ENCODE measurements around the gene LRRFIP1. TPM values are rescaled to one million over a fixed set of nuclear protein-coding genes. Genes with fewer than 3 reads are reported as not detected.

Gene LRRFIP1
- total RNA-seq, 2 experiments from 2014 or later: 157 to 161 TPM

- Mint-ChIP-seq H3K27me3 (no peaks in the 10 kb centered on the region), H3K4me1 (ENCODE audit: low read depth) (peaks cover 12% of the 10 kb centered on the region), H3K36me3 (ENCODE audit: low read depth) (no peaks in the 10 kb centered on the region), H3K4me3 (no peak overlapping the region), H3K9me3 (no peaks in the 10 kb centered on the region), H3K27ac (no peak overlapping the region)
- peaks cover 12% of the 10 kb centered on the region for H3K4me1 ChIP-seq (ENCODE audit: insufficient read depth, low read length)
- ATAC-seq (ENCODE audit: poor library complexity) (peak; percentile 55), DNase-seq (peak in 2 of 14 experiments; percentile 20 to 26)
- CTCF ChIA-PET: interaction anchor here (0.5 kb wide), 1 partner anchor 26 kb away, joined by 3 read pairs; no protein-coding TSS in a partner anchor
- H3K9me3 ChIP-seq (ENCODE audit: control insufficient read depth in 1 of 2, insufficient read depth in 1 of 2, low read length in 2 of 2): no peaks in the 10 kb centered on the region
- TF ChIP-seq CTCF (IDR thresholded peaks at IDR 0.05): no peak
- intact Hi-C loops (cut with DNase I, micrococcal nuclease): no loop called here
- no peaks in the 10 kb centered on the region for H3K36me3 ChIP-seq (ENCODE audit: insufficient read depth, low read length)
- no peak overlapping the region for H3K4me3 ChIP-seq (ENCODE audit: low read length)
- no peak overlapping the region for H3K27ac ChIP-seq (ENCODE audit: low read depth in 1 of 2, low read length in 2 of 2)
- POLR2A ChIA-PET: interaction anchor here (1.5 kb wide), 1 partner anchor 12 kb away, joined by 3 read pairs; no protein-coding TSS in a partner anchor
- H3K27me3 ChIP-seq (ENCODE audit: control insufficient read depth in 1 of 2, insufficient read depth in 2 of 2, low read length in 2 of 2): no peaks in the 10 kb centered on the region
These were observed 36.1 kb upstream of the LRRFIP1 start for GRCh38 chr2:237591141-237591881.

GRCh38 chr2:237592425-237592980 lies 34.9 kb upstream of the LRRFIP1 start:
- Mint-ChIP-seq H3K27me3 (no peaks in the 10 kb centered on the region), H3K27ac (no peak overlapping the region), H3K9me3 (no peaks in the 10 kb centered on the region), H3K4me3 (no peak overlapping the region), H3K36me3 (ENCODE audit: low read depth) (no peaks in the 10 kb centered on the region), H3K4me1 (ENCODE audit: low read depth) (peaks cover 12% of the 10 kb centered on the region)
- ChIA-PET POLR2A (no interaction called here), CTCF (interaction anchor here (0.7 kb wide), 1 partner anchor 106 kb away, joined by 3 read pairs; no protein-coding TSS in a partner anchor)
- H3K27ac ChIP-seq (ENCODE audit: low read depth in 1 of 2, low read length in 2 of 2): no peak overlapping the region
- H3K27me3 ChIP-seq (ENCODE audit: control insufficient read depth in 1 of 2, insufficient read depth in 2 of 2, low read length in 2 of 2): no peaks in the 10 kb centered on the region
- intact Hi-C loops (cut with DNase I, micrococcal nuclease): no loop called here
- H3K36me3 ChIP-seq (ENCODE audit: insufficient read depth, low read length): no peaks in the 10 kb centered on the region
- TF ChIP-seq CTCF (IDR thresholded peaks at IDR 0.05): no peak
- no peak overlapping the region for H3K4me3 ChIP-seq (ENCODE audit: low read length)
- H3K9me3 ChIP-seq (ENCODE audit: control insufficient read depth in 1 of 2, insufficient read depth in 1 of 2, low read length in 2 of 2): no peaks in the 10 kb centered on the region
- no peak for ATAC-seq (ENCODE audit: poor library complexity)
- DNase-seq: no peak
- peaks cover 15% of the 10 kb centered on the region for H3K4me1 ChIP-seq (ENCODE audit: insufficient read depth, low read length)

- ATAC-seq (ENCODE audit: poor library complexity) (no peak), DNase-seq (no peak)
- TF ChIP-seq CTCF (IDR thresholded peaks at IDR 0.05): no peak
- H3K4me3 Mint-ChIP-seq: no peak overlapping the region
- ChIA-PET POLR2A (no interaction called here), CTCF (no interaction called here)
- Histone ChIP-seq H3K36me3 (ENCODE audit: insufficient read depth, low read length) (no peaks in the 10 kb centered on the region), H3K4me3 (ENCODE audit: low read length) (no peak overlapping the region), H3K4me1 (ENCODE audit: insufficient read depth, low read length) (peaks cover 15% of the 10 kb centered on the region), H3K27me3 (ENCODE audit: control insufficient read depth in 1 of 2, insufficient read depth in 2 of 2, low read length in 2 of 2) (no peaks in the 10 kb centered on the region), H3K27ac (ENCODE audit: low read depth in 1 of 2, low read length in 2 of 2) (no peak overlapping the region), H3K9me3 (ENCODE audit: control insufficient read depth in 1 of 2, insufficient read depth in 1 of 2, low read length in 2 of 2) (no peaks in the 10 kb centered on the region)
- no peaks in the 10 kb centered on the region for H3K9me3 Mint-ChIP-seq
- H3K27ac Mint-ChIP-seq: no peak overlapping the region
- H3K27me3 Mint-ChIP-seq: no peaks in the 10 kb centered on the region
- no peaks in the 10 kb centered on the region for H3K36me3 Mint-ChIP-seq (ENCODE audit: low read depth)
- intact Hi-C loops (cut with DNase I, micrococcal nuclease): no loop called here
- peaks cover 12% of the 10 kb centered on the region for H3K4me1 Mint-ChIP-seq (ENCODE audit: low read depth)
These were observed 34.4 kb upstream of the LRRFIP1 start for GRCh38 chr2:237593036-237593435.

All from CD4-positive, alpha-beta T cell (primary cell).